GM21825 (cell line): Measurements from ENCODE around the gene LRRC8A.

Source experiments
- ATAC-seq: cut with Tn5 transposase; IDR thresholded peaks from one replicate; pipeline ENCODE4 v1.9.1; 2021; ENCODE audit warnings: mild to moderate bottlenecking, moderate library complexity; ENCODE audit not compliant: unreplicated experiment

Gene LRRC8A

DNA sequence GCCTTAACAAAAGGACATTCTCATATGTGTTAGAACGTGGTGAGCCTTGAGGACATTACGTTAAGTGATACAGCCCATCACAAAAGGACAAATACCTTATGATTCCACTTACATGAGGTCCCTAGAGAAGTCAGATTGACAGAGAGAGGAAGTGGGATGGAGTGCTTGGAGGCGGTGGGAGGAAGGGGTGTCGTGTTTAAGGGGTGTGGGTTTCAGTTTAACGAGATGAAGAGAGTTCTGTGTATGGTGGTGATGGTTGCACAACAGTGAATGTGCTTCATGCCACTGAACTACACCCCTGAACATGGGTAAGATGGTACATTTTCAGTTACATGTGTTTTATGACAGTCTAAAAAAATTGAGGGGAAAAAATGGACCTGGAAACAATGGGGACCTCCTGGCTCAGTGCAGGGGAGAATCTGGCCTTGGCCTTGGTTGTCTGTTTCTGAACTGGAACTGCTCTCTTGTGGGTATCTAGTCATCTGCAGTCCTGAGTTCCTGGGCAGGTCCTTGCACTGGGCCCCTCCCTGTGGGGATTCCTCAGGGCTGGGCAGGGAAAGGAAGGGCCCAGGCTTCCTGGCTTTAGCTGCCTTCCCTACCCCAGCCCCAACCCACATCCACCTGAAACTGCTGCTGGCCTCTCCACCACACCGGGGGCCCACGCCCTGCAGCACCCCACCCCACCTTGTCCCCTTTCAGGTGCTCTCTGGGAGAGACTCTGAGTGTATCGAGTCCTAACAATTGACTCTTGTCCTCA lies 17.8 kb downstream of the LRRC8A start:
- ATAC-seq: no peak

DNA sequence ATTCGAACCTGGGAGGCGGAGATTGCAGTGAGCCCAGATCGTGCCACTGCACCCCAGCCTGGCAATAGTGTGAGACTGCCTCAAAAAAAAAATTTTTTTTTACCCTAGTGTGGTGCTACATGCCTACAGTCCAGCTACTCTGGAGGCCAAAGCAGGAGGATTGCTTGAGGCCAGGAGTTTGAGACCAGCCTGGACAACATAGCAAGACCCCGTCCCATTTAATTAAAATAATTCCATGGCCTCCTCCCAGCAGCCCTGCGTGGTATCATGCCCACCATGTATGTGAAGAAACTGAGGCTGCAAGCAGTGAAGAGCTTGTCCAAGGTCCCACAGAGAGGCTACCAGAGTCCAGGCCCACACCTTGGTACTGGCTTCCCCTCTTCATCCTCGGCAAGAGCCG lies 19.4 kb downstream of the LRRC8A start:
- ATAC-seq: no peak

GRCh38 chr9:128901822-128902221 lies 19.9 kb downstream of the LRRC8A start:
- no peak for ATAC-seq

DNA sequence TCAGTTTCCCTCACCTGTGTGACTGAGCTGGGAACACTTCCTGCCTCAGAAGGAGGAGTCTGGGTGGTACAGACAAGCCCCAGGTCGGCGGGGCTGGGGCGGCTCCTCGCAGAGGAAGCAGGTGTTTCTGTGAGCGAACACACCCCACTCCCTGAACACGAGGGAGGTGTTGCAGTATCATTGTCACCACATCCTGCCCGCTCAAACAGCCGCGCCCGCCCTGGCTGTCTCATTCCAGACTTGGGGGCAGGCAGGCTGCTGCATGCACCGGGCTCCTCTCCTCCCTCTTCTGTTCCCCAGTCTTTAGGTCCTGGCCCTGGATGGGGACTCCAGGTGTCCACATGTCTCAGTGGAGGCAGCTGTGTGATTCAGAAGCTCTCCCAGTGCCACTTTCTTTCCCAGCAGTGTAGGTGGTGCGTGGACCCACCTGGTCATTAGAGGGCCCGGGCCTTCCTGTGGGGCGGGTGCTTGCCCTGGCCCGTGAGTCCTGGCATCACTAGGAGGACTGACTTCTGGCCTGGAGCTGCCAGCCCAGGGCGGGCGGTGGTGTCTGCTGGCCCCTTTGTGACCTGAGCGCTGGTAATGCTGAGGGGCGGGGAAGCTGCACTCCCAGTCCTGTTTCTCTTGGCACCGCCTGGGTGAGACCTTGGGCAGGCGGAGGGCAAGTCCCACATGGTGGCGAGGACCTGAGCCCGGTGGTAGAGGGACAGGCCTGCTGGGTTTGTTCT lies 20.6 kb downstream of the LRRC8A start:
- peak; percentile 79 for ATAC-seq

GRCh38 chr9:128903079-128903461 lies 21.1 kb downstream of the LRRC8A start:
- ATAC-seq: no peak

- no peak for ATAC-seq
These were observed 22.1 kb downstream of the LRRC8A start for GRCh38 chr9:128903871-128904620.

- ATAC-seq: no peak
These were observed 24.0 kb downstream of the LRRC8A start for GRCh38 chr9:128905964-128906363.

DNA sequence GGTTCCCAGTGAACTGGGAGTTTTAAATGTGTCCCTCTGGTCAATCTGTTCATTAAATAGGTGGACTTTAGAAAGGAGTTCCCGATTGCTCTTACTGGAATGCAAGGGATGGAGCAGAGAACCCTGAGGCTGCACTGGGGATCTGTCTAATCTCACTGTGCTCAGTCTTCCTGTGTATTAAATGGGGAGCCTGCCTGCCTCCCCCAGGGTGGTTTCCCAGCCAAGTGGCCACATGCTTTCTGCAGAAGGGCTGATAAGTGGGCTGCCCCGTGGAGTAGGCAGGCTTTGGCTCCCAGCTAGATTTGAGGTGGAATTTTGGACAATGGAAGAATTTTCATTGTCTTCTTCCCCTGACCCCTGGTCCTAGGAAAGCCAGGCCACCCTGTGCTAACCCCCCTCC lies 24.8 kb downstream of the LRRC8A start:
- no peak for ATAC-seq

DNA sequence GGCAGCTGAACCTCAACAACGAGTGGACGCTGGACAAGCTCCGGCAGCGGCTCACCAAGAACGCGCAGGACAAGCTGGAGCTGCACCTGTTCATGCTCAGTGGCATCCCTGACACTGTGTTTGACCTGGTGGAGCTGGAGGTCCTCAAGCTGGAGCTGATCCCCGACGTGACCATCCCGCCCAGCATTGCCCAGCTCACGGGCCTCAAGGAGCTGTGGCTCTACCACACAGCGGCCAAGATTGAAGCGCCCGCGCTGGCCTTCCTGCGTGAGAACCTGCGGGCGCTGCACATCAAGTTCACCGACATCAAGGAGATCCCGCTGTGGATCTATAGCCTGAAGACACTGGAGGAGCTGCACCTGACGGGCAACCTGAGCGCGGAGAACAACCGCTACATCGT lies 26.4 kb downstream of the LRRC8A start:
- ATAC-seq: no peak

- no peak for ATAC-seq
These were observed 27.9 kb downstream of the LRRC8A start for GRCh38 chr9:128909859-128910258.

- ATAC-seq: no peak
These were observed 29.0 kb downstream of the LRRC8A start for GRCh38 chr9:128910906-128911305.

GRCh38 chr9:128911529-128912035 lies 29.6 kb downstream of the LRRC8A start:
- ATAC-seq: no peak

DNA sequence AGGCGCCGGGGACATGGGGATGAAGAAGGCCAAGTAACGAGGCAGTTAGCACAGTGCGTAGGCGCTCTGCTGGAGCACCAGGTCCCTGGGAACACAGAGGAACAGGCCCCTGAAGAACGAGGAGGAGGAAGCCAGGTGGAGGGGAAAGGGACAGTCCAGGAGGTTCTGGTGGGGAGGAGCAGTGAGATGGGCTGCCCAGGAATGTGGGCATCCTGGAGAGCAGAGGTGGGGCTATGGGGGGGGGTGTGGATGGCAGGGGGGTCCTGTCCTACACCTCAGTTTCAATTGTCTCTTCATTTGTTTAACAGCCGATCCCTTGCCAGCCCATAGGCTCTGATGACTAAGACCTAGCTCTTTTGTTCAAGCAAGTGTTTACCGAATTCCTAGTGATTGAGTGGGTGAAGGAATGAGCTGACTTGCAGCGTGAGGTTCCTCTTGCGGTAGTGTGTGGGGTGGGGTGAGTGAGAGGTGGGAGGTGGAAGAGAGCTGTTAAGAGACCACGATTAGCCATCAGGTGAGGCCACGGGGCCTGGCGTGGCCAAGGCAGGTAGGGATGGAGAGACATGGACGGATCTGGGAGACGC lies 30.4 kb downstream of the LRRC8A start:
- no peak for ATAC-seq

DNA sequence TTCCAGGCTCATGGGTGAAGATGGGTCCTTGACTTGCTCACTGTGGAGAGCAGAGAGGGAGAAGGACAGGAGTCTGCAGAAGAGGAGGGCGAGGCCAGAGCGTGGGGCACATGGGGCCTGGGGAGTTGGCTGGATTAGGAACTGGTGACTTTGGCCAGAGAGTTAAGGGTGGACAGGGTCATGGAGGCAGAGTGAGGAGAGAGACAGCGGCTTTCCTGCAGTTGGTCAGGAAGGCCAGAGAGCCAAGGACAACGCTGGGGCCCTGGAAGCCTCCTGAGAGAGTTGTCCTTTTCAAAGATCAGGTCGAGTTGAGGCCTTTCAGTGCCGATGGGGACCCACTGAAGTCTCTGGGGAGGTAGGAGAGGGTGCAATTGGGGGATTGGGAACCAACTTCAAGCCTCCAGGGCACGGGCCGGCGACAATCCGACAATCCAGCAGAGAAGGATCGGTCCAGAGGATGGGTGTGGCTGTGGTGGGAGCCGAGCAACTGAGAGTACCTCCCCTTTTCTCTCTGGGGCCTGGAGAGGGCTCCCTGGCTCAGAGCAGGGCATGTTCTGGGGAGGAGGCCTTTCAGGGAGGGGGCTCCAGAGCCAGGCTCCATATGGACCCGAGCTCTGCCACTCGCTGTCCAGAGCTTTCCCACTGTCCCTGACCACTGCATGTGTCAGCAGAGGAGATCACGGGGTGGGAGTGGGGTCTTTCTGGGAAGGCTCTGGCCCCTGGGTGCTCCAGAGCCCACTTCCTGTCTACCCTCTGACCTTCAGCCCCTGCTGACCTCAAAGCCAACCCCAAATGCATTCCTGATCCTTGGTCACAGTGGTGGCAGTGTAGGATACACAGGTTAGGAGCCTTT lies 31.3 kb downstream of the LRRC8A start:
- no peak for ATAC-seq

DNA sequence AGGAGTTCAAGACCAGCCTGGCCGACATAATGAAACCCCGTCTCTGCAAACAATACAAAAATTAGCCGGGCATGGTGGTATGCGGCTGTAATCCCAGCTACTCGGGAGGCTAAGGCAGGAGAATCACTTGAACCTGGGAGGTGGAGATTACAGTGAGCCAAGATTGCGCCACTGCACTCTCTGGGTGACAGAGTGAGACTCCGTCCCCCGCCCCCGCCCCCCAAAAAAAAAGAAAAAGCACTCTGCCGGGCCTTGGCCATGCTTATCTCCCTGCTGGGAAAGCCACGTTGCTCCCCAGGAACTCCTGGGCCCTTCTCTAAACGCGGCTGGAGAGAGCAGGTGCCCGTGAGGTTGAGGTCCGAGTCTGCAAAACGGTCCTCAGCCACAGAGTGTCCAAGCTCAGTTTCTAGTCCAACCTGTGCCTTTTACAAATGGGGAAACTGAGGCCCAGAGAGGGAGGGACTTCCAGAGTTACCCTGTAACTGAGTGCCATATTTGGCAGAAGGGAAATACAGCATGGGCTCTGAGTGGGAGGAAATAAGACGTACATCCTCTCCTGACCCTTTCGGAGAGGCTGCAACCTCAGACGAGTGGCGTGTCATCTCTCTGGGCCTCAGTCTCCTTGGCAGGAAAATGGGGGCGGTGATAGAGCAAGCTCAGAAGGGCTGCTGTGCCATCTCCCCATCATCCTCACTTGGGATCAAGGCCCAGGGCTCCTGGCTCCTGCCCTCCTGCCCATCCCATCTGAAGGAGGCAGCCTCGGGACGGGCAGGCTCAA lies 32.3 kb downstream of the LRRC8A start:
- no peak for ATAC-seq

GRCh38 chr9:128916204-128916603 lies 34.3 kb downstream of the LRRC8A start:
- ATAC-seq: no peak

GRCh38 chr9:128916745-128917144 lies 34.8 kb downstream of the LRRC8A start:
- no peak for ATAC-seq

- no peak for ATAC-seq
These were observed 35.4 kb downstream of the LRRC8A start for GRCh38 chr9:128917151-128917849.

- ATAC-seq: no peak
These were observed 37.0 kb downstream of the LRRC8A start for GRCh38 chr9:128918921-128919320.
